Measurements from ENCODE around the gene MAGEF1. TPM values are rescaled to one million over a fixed set of nuclear protein-coding genes. Genes with fewer than 3 reads are reported as not detected.

The MAGEF1 gene
- total RNA-seq, 1 experiment from 2014 or later, result 31.9 TPM

GRCh38 chr3:184738982-184739381 lies 27.1 kb upstream of the MAGEF1 start:
- no peak overlapping the region for H2BK15ac ChIP-seq (ENCODE audit: low read depth, low read length)
- Mint-ChIP-seq H3K4me3 (no peak overlapping the region; a peak in 1 of 5 replicates), H3K27me3 (ENCODE audit: low read depth) (peaks cover 4% of the 10 kb centered on the region)

More at GRCh38 chr3:184738982-184739381, 27.1 kb upstream of the MAGEF1 start:
- Histone ChIP-seq H2BK5ac (ENCODE audit: insufficient read length, low read length) (no peak overlapping the region), H2AK5ac (ENCODE audit: insufficient read length, low read length) (no peak overlapping the region), H3K79me1 (ENCODE audit: insufficient read depth, low read depth, low read length, poor library complexity, severe bottlenecking) (no peaks in the 10 kb centered on the region), H4K8ac (replicated peaks; ENCODE audit: insufficient read length, low read depth, low read length) (no peak overlapping the region), H2BK12ac (ENCODE audit: insufficient read length, low read depth, low read length) (no peak overlapping the region), H3T11ph (ENCODE audit: low read length) (no peak overlapping the region), H2AFZ (ENCODE audit: low read length) (no peak overlapping the region), H3K4me2 (ENCODE audit: insufficient read depth, insufficient read length, low read length) (no peak overlapping the region), H2BK20ac (ENCODE audit: low read depth, low read length, poor library complexity, severe bottlenecking) (no peak overlapping the region), H3K56ac (ENCODE audit: insufficient read length, low read depth, low read length) (no peak overlapping the region), H3K27me3 (ENCODE audit: insufficient read depth, low read length) (no peaks in the 10 kb centered on the region), H3K18ac (ENCODE audit: insufficient read length, low read depth, low read length) (no peak overlapping the region), H3K79me2 (ENCODE audit: insufficient read depth, low read length) (no peaks in the 10 kb centered on the region), H3K23me2 (ENCODE audit: insufficient read length, low read depth, low read length, poor library complexity, severe bottlenecking) (no peaks in the 10 kb centered on the region), H3K4me1 (ENCODE audit: insufficient read depth, low read length) (no peaks in the 10 kb centered on the region), H2BK120ac (ENCODE audit: low read depth, low read length, poor library complexity, severe bottlenecking) (no peak overlapping the region), H3K23ac (ENCODE audit: insufficient read length, low read depth, low read length) (no peak overlapping the region), H3K9ac (ENCODE audit: extremely low read depth, insufficient read length, low read length) (no peak overlapping the region), H4K20me1 (ENCODE audit: control insufficient read depth, insufficient read depth, insufficient read length) (no peaks in the 10 kb centered on the region), H4K5ac (ENCODE audit: insufficient read length, low read depth, low read length) (no peak overlapping the region), H3K4ac (ENCODE audit: low read depth, low read length) (no peak overlapping the region), H4K91ac (ENCODE audit: insufficient read length, low read depth, low read length) (no peak overlapping the region), H3K14ac (ENCODE audit: insufficient read depth, low read length) (no peak overlapping the region), H3K27ac (ENCODE audit: insufficient read length, low read depth, low read length) (no peak overlapping the region), H3K9me3 (ENCODE audit: control insufficient read depth, low read depth, low read length) (no peaks in the 10 kb centered on the region)
- no peak for TF ChIP-seq CTCF (conservative IDR thresholded peaks at IDR 0.05)
- Mint-ChIP-seq H3K9me3 (no peaks in the 10 kb centered on the region), H3K4me1 (peaks cover 11 to 20% of the 10 kb centered on the region in 2 experiments), H3K36me3 (ENCODE audit: insufficient read depth in 1 of 3, low read depth in 3 of 3) (no peaks in the 10 kb centered on the region), H3K27ac (peak overlapping the region in 1 of 3 experiments; percentile 72; a peak in 1 of 7 replicates)
- WGBS (ENCODE audit: extremely low coverage, insufficient read length, low lambda C conversion rate), result no CpG with 5 or more reads among the region's 4 CpGs
- no peak for DNase-seq
